DOHH2 (cell line): ENCODE measurements around the gene OCSTAMP.

Experiments
- H3F3A ChIP-seq: fragments of 200-600 bp; sonication (generic), shearing (Covaris generic); 2 replicates; pipeline ENCODE4 v1.6.0; 2016; ENCODE audit warnings: antibody characterized with exemption, mild to moderate bottlenecking; ENCODE audit not compliant: control insufficient read depth, insufficient read depth
- H3K27ac ChIP-seq: fragments of 200-600 bp; sonication (generic); 2 replicates; pipeline ENCODE4 v1.5.1; 2014; ENCODE audit warnings: low read depth, mild to moderate bottlenecking, low read length, moderate library complexity
- H3K27me3 ChIP-seq: fragments of 200-600 bp; sonication (generic); 2 replicates; pipeline ENCODE4 v1.6.1; 2014; ENCODE audit warnings: mild to moderate bottlenecking, low read length, mixed read lengths; ENCODE audit not compliant: control insufficient read depth
- H3K36me3 ChIP-seq: fragments of 200-600 bp; sonication (generic); 2 replicates; pipeline ENCODE4 v1.6.1; 2014; ENCODE audit warnings: mild to moderate bottlenecking, low read length, moderate library complexity, mixed read lengths; ENCODE audit not compliant: control insufficient read depth
- H3K4me1 ChIP-seq: fragments of 200-600 bp; sonication (generic); 2 replicates; pipeline ENCODE4 v1.6.1; 2014; ENCODE audit warnings: mild to moderate bottlenecking, low read length, mixed read lengths; ENCODE audit not compliant: control insufficient read depth
- H3K4me2 ChIP-seq: fragments of 200-600 bp; sonication (generic); 2 replicates; pipeline ENCODE4 v1.6.0; 2014; ENCODE audit warnings: mild to moderate bottlenecking, low read length, moderate library complexity
- H3K4me3 ChIP-seq: fragments of 200-600 bp; sonication (generic); 2 replicates; pipeline ENCODE4 v1.5.1; 2014; ENCODE audit warnings: mild to moderate bottlenecking, low read length, mixed read lengths
- H3K79me2 ChIP-seq: fragments of 200-600 bp; sonication (generic); 2 replicates; pipeline ENCODE4 v1.6.1; 2014; ENCODE audit warnings: mild to moderate bottlenecking, low read length, mixed read lengths; ENCODE audit not compliant: control insufficient read depth
- H3K9me2 ChIP-seq: fragments of 200-600 bp; sonication (generic); replicated peaks from 2 replicates; pipeline ENCODE4 v1.6.1; 2014; ENCODE audit warnings: mild to moderate bottlenecking, low read length, mixed read lengths; ENCODE audit not compliant: control insufficient read depth
- H3K9me3 ChIP-seq: fragments of 200-600 bp; sonication (generic); 2 replicates; pipeline ENCODE4 v1.6.1; 2014; ENCODE audit warnings: antibody characterized with exemption, low read length, mixed read lengths; ENCODE audit not compliant: control insufficient read depth, insufficient read depth
- H4K20me1 ChIP-seq: fragments of 200-600 bp; sonication (generic); 2 replicates; pipeline ENCODE4 v1.6.0; 2014; ENCODE audit warnings: low read depth, mild to moderate bottlenecking, antibody characterized with exemption, low read length, moderate library complexity; ENCODE audit not compliant: control insufficient read depth, insufficient read depth
- EZH2phosphoT487 ChIP-seq: fragments of 200-600 bp; sonication (generic); IDR thresholded peaks from 2 replicates; pipeline ENCODE4 v1.6.1; 2017; ENCODE audit warnings: borderline replicate concordance, mild to moderate bottlenecking, antibody characterized with exemption, low read length, moderate library complexity, mixed read lengths
- TF ChIP-seq, protein P1 (sequence below): fragments of 200-600 bp; sonication (generic); IDR thresholded peaks from one replicate; pipeline ENCODE4 v1.5.1; 2014; ENCODE audit warnings: antibody characterized with exemption, mild to moderate bottlenecking, low read depth, low read length; ENCODE audit not compliant: poor library complexity, severe bottlenecking

Gene OCSTAMP

GRCh38 chr20:46545077-46545826, 5.2 kb downstream of the OCSTAMP start:
- H3K4me2 ChIP-seq, result no peak overlapping the region
- H4K20me1 ChIP-seq, result no peaks in the 10 kb centered on the region

DNA sequence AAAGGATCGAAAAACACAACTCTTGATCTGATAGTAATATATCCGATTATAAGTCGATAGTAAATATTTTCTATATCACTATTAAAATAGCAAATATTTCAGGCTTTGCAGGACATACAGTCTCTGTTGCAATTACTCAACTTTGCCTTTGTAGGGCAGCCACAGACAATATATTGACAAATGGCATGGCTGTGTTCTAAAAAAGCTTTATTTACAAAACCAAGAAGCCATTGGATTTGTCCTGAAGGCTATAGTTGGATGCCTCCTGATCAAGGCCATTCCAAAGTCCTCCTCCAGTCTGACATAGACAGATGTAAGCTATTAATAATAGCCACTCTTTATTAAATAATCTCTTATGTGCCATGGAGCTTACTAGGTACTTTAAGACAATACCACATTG, 5.9 kb downstream of the OCSTAMP start:
- H3K4me1 ChIP-seq, result no peaks in the 10 kb centered on the region
- no peaks in the 10 kb centered on the region for H3K9me2 ChIP-seq
- no peaks in the 10 kb centered on the region for H3K36me3 ChIP-seq
- TF ChIP-seq EZH2phosphoT487, result no peak
- TF ChIP-seq, protein P1, sequence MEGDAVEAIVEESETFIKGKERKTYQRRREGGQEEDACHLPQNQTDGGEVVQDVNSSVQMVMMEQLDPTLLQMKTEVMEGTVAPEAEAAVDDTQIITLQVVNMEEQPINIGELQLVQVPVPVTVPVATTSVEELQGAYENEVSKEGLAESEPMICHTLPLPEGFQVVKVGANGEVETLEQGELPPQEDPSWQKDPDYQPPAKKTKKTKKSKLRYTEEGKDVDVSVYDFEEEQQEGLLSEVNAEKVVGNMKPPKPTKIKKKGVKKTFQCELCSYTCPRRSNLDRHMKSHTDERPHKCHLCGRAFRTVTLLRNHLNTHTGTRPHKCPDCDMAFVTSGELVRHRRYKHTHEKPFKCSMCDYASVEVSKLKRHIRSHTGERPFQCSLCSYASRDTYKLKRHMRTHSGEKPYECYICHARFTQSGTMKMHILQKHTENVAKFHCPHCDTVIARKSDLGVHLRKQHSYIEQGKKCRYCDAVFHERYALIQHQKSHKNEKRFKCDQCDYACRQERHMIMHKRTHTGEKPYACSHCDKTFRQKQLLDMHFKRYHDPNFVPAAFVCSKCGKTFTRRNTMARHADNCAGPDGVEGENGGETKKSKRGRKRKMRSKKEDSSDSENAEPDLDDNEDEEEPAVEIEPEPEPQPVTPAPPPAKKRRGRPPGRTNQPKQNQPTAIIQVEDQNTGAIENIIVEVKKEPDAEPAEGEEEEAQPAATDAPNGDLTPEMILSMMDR, result no peak
- H3K4me2 ChIP-seq, result no peak overlapping the region
- no peaks in the 10 kb centered on the region for H4K20me1 ChIP-seq
- H3K79me2 ChIP-seq, result no peaks in the 10 kb centered on the region
- no peak overlapping the region for H3K27ac ChIP-seq
- no peaks in the 10 kb centered on the region for H3F3A ChIP-seq
- no peaks in the 10 kb centered on the region for H3K9me3 ChIP-seq
- H3K27me3 ChIP-seq, result no peaks in the 10 kb centered on the region; the same call in 1 of the 2 replicates
- no peak overlapping the region for H3K4me3 ChIP-seq

More at GRCh38 chr20:46545077-46545826, 5.2 kb downstream of the OCSTAMP start:
- Histone ChIP-seq H3K4me1 (no peaks in the 10 kb centered on the region), H3K9me2 (no peaks in the 10 kb centered on the region), H3K27me3 (no peaks in the 10 kb centered on the region), H3K9me3 (no peaks in the 10 kb centered on the region), H3K4me3 (no peak overlapping the region), H3K27ac (no peak overlapping the region), H3K79me2 (no peaks in the 10 kb centered on the region), H3K36me3 (no peaks in the 10 kb centered on the region), H3F3A (no peaks in the 10 kb centered on the region)
- TF ChIP-seq, protein P1, result no peak
- no peak for TF ChIP-seq EZH2phosphoT487

DNA sequence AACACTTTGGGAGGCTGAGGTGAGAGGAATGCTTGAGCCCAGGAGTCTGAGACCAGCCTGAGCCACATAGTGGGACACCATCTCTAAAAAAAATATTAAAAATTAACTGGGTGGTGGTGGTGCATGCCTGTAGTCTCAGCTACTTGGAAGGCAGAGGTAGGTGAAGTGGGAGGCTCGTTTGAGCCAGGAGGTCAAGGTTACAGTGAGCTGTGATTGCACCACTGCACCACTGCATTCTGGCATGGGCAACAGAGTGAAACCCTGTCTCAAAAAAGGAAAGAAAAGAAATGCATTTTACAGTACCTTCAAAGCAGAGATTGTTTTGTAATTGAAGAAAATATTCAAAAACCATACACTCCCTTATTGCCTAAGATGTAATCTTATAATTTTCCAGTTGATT, 6.5 kb downstream of the OCSTAMP start:
- H3F3A ChIP-seq, result no peaks in the 10 kb centered on the region
- H3K4me3 ChIP-seq, result no peak overlapping the region
- peaks cover 3% of the 10 kb centered on the region for H3K27me3 ChIP-seq
- H3K9me2 ChIP-seq, result no peaks in the 10 kb centered on the region
- TF ChIP-seq, protein P1, result no peak
- no peak for TF ChIP-seq EZH2phosphoT487
- no peaks in the 10 kb centered on the region for H3K9me3 ChIP-seq
- no peak overlapping the region for H3K4me2 ChIP-seq
- no peaks in the 10 kb centered on the region for H3K36me3 ChIP-seq
- H4K20me1 ChIP-seq, result no peaks in the 10 kb centered on the region
- no peaks in the 10 kb centered on the region for H3K4me1 ChIP-seq
- H3K79me2 ChIP-seq, result no peaks in the 10 kb centered on the region
- no peak overlapping the region for H3K27ac ChIP-seq
